ENCODE measurements around the gene FAM210A. TPM values are rescaled to one million over a fixed set of nuclear protein-coding genes. Genes with fewer than 3 reads are reported as not detected.

FAM210A gene
- total RNA-seq, 1 experiment from 2014 or later, result 142 TPM

DNA sequence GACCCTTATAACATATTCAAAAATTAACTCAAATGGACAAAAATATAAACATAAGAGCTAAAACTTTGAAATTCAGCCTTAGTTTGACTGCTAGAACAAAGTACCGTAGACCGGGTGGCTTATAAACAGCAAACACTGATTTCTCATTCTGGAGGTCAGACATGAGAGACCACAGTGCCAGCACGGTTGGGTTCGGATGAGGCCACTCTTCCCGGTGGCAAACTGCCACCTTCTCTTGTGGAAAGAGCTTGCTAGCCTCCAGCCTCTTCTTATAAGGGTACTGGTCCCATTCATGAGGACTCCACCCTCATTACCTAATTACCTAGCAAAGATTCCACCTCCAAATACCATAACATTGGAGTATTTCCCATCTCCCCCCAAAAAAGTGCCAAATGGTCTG is 91.3 kb downstream of the FAM210A start:
- no peak for DNase-seq (ENCODE audit: low read depth, low spot score)
- in situ Hi-C loops (cut with HindIII; ENCODE audit: low pct_unique_long_range_greater_than_20kb, low sequenced_read_pairs), result loop anchor here (25.0 kb wide), 1 partner anchor 423 kb away; the partner anchor contains the start of gene LDLRAD4

DNA sequence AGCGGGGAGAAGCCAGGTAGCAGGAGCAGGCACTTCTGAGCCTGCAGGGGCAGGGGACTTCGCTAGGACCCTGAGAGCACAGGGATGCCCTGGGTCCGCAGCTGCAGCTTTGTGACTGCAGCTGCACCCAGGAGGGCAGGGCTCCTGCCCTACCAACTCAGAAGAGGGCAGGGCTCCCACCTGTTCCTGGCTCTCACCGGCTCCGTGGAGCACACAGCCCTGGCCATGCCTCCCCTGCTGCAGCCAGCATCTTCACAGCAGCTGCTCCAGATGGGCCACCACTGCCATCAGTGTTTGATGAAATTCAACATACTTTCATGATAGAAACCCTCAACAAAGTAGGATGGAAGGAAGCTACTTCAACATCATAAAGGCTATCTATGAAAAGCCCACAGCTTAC is 92.7 kb downstream of the FAM210A start:
- no peak for DNase-seq (ENCODE audit: low read depth, low spot score)
- in situ Hi-C loops (cut with HindIII; ENCODE audit: low pct_unique_long_range_greater_than_20kb, low sequenced_read_pairs), result loop anchor here (25.0 kb wide), 1 partner anchor 421 kb away; the partner anchor contains the start of gene LDLRAD4

DNA sequence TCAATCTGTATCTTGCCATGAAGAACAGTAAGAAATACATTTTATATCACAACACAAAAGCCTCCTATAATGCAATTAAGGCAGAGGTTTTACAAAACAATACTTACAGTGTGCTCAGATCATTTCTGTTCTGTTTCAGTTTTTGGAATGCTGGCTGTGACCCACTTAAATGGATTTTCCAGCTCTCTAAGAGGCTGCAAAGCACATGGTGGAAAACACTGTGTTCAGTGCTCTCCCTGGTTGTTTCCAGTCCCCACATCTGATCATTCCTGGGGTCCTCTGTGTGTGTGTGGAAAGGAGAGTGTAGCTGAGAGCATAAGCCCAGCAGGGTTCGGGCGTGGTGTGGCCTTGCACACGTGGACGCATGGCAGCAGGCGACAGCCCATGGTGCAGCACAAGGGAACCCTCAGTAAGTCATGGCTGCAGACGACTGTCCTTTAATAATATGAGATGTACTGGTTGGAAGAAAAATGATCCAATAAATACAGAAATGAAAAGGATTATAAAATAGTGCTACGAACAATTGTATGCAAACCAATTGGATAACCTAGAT is 95.6 kb downstream of the FAM210A start:
- in situ Hi-C loops (cut with HindIII; ENCODE audit: low pct_unique_long_range_greater_than_20kb, low sequenced_read_pairs), result loop anchor here (25.0 kb wide), 1 partner anchor 418 kb away; the partner anchor contains the start of gene LDLRAD4
- no peak for DNase-seq (ENCODE audit: low read depth, low spot score)

DNA sequence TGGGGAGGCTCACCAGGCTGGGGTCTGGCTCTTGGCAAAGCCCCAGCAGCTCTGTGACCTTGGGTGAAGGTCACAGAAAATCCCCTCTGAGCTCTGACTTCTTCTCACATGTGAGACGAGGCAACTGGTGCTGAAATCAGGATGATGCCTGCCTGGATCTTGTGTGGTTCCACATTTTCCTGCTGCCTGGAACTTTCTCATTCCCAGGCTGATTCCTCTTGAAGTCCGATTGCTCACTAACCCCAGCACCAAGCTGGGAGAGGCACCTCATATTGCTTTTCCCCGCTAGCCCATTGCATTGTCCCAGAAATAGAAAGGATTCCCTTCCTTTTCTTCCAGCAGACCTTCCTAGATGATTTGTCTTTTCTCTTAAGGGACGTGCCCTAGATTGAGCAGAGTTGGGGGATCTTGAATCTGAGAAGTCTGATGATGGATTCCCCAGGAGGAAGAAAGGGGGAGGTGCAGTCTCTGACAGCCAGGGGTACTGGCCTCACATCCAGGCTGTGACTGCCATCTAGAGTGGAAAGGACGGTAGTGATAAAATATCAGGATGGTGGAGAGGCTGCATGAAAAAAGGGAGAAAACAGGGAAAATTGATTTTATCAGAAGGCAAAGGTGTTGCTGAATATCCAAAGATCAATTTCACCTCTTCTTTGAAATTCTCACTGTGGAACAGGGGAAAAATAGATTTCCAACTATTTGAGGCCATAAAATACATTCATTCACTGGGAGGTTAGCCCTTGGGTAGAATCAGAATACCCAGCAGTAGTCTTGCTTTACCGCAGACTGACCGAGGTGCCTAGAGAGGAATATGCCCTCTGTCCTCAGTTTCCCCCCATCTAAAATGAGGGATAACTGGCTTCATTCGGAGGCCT is 96.3 kb downstream of the FAM210A start:
- in situ Hi-C loops (cut with HindIII; ENCODE audit: low pct_unique_long_range_greater_than_20kb, low sequenced_read_pairs), result loop anchor here (25.0 kb wide), 1 partner anchor 418 kb away; the partner anchor contains the start of gene LDLRAD4

DNA sequence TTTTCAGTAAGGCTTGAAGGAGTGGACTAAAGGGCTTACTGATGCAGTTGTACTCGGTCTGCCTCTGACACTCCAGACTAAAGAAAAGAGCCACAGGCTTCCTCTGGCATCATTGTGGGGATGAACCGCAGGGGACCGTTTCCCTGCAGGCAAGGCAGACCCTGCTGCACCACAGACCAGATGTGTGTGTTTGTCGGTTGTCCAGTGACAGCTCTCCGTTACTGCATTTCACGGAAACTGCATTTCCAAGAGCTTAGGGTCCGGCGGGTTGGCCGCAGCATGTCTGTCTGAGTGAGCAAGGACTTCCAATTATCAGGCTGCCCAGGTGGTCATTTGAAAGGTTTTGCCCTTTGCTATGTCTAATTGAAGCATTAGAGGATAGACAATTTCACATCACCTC is 98.1 kb downstream of the FAM210A start:
- no peak for DNase-seq (ENCODE audit: low read depth, low spot score)
- in situ Hi-C loops (cut with HindIII; ENCODE audit: low pct_unique_long_range_greater_than_20kb, low sequenced_read_pairs), result loop anchor here (25.0 kb wide), 1 partner anchor 416 kb away; the partner anchor contains the start of gene LDLRAD4

More for the DNA sequence above, 96.3 kb downstream of the FAM210A start:
- DNase-seq (ENCODE audit: low read depth, low spot score), result peak; percentile 86

DNA sequence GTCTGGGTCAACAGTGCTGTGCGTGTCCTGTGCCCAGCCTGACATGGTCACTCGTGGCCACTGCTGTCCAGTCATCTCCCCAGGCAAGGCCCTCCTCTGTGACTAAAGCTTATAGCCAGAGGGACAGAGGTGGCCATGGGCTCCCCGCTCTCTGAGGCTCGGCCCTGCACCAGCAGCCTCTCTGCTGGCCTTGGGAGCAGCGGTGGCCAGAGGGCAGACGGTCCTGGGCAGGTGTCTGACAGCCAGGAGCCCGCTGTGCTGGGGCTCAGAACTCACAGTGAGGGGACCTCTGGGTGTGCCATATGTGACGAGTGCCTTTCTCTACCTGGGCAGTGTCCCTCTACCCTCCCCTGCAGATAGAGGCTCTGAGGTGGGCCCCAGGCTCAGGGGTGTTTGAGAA is 98.7 kb downstream of the FAM210A start:
- no peak for DNase-seq (ENCODE audit: low read depth, low spot score)
- in situ Hi-C loops (cut with HindIII; ENCODE audit: low pct_unique_long_range_greater_than_20kb, low sequenced_read_pairs), result loop anchor here (25.0 kb wide), 1 partner anchor 415 kb away; the partner anchor contains the start of gene LDLRAD4

DNA sequence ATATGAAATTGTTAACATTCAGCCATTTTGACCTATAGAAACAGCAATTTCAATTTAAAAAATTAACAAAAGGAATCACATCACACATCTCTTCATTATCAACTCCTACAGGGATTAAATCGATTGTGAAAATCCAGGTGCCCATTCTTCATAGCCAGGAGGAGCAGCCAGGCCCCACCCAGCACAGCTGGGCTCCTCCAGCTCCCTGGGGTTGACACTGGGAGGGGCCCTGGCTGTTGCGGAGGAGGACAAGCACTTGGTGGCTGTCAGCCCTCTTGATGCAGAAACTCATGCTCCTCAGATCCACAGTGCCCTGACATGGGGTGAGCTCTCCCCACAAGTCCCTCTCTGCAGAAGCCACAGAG is 99.8 kb downstream of the FAM210A start:
- in situ Hi-C loops (cut with HindIII; ENCODE audit: low pct_unique_long_range_greater_than_20kb, low sequenced_read_pairs), result loop anchor here (25.0 kb wide), 1 partner anchor 414 kb away; the partner anchor contains the start of gene LDLRAD4
- DNase-seq (ENCODE audit: low read depth, low spot score), result no peak

DNA sequence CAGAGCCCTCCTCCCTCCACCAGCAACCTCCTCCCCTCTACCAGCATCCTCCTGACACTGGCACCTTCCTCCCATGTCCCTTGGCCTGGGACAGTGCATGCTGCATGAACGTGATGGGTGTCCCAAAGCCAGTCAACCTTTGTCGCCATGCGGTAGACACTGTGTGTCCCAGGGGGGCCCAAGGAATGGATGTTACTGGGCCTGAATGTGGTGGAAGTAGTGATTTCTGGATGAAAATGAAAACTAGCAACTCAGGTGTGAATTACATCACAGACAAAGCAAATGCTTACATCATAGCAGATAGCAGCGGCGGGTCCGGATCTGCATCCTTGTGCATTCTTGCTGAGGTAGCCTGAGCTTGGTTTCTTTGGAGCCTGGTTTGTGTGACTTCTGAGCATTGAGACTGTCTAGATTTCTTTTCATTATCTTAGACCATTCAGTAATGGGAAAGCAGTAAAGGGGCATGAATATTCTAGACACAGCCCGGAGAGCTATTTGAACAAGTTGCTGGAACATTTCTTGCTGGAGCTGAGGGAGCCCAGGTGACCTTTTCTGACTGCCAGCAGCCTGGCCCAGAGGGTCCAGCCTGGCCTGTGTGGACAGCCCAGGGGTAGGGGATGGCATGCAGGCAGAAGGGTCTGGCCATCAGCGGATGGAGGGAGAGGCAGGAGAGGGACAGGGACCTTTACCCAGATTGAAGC is 100.4 kb downstream of the FAM210A start:
- DNase-seq (ENCODE audit: low read depth, low spot score), result no peak
- in situ Hi-C loops (cut with HindIII; ENCODE audit: low pct_unique_long_range_greater_than_20kb, low sequenced_read_pairs), result loop anchor here (25.0 kb wide), 1 partner anchor 414 kb away; the partner anchor contains the start of gene LDLRAD4

DNA sequence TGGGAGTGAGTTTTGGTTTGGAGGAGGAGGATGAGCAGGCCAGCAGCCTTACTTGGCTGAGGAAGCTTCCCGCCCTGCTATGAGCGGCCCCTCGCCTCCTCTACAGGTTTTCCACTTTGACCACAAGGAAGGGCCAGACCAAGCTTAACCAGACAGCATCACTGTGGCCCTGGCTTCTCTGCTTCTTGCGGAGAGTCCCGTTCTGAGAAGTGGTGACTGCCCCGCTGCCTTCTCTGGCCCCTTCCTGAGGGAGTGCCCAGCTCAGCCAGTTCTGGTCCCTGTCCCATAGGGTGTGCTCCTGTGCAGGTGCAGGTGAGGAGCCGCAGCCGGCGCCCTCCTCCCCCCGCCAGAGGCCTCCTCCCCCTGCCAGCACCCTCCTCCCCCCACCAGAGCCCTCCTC is 101.0 kb downstream of the FAM210A start:
- DNase-seq (ENCODE audit: low read depth, low spot score), result no peak
- in situ Hi-C loops (cut with HindIII; ENCODE audit: low pct_unique_long_range_greater_than_20kb, low sequenced_read_pairs), result loop anchor here (25.0 kb wide), 1 partner anchor 413 kb away; the partner anchor contains the start of gene LDLRAD4

DNA sequence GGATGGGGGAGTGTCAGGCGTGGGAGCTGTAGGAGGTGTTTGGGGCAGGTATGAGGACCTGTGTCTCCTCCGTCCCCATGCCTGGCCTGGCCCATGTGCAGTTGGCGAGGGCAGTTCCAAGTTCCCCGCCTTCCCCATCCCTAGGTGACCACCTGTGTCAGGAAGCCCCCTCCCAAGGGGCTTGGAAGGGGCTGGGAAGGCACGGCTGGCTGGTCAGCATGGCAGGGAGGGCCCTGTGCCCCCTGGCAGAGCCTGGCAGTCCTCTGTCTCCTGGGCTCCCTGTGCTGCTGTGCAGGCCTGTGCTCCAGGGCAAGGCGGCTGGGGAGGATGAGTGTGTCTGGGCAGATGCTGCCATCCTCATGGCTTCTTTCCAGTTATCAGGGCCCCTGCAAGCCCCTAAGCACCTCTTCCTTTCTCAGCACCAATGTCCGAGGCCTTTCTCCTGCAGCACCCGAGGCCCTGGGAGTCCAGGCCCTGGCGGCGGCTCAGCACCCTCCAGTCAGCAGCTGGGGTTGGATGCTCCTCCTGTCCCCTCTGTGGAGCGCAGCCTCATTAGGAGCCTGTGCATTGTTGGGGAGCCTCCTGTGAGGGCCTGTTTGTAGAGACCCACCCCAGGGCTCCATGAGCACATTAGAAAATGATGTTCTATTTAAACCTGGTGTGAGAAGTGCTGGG is 101.7 kb downstream of the FAM210A start:
- DNase-seq (ENCODE audit: low read depth, low spot score), result no peak
- in situ Hi-C loops (cut with HindIII; ENCODE audit: low pct_unique_long_range_greater_than_20kb, low sequenced_read_pairs), result loop anchor here (25.0 kb wide), 1 partner anchor 412 kb away; the partner anchor contains the start of gene LDLRAD4

DNA sequence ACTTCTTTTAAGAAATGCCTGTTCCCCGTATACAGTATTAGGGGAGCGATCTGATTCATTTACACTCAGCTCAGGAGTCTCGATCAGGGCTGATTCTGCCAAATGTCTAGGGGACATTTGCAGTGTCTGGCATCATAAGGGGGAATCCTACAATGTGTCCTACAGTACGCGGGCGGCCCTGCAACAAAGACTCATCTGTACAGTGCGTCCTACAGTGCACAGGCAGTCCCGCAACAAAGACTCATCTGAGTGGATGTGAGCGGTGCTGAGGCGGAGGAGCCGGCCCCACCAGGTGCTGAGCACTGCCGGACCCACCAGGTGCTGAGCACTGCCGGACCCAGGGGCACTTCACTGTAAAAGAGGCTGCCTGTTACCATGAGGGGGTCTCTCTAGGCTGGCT is 102.5 kb downstream of the FAM210A start:
- DNase-seq (ENCODE audit: low read depth, low spot score), result no peak
- in situ Hi-C loops (cut with HindIII; ENCODE audit: low pct_unique_long_range_greater_than_20kb, low sequenced_read_pairs), result no loop called here

DNA sequence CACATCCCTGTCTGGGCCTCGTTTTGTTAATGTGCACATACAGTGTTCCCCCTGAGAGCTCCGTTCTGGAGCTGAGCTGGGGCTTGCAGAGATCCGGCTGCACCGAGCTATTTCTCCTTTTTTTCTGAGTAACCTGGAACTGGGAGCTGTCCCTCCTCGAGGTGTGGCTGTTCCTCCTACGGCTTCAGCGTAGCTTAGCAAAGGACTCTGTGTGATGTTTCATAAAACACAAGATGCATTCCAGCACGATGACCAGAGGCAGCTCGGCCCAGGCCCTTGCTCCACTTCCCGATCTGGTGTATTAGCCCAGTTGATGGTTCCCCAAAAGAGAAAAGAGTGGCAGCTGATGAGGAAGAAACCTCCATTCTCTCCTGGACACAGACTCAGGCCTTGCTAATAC is 103.0 kb downstream of the FAM210A start:
- in situ Hi-C loops (cut with HindIII; ENCODE audit: low pct_unique_long_range_greater_than_20kb, low sequenced_read_pairs), result no loop called here
- no peak for DNase-seq (ENCODE audit: low read depth, low spot score)

DNA sequence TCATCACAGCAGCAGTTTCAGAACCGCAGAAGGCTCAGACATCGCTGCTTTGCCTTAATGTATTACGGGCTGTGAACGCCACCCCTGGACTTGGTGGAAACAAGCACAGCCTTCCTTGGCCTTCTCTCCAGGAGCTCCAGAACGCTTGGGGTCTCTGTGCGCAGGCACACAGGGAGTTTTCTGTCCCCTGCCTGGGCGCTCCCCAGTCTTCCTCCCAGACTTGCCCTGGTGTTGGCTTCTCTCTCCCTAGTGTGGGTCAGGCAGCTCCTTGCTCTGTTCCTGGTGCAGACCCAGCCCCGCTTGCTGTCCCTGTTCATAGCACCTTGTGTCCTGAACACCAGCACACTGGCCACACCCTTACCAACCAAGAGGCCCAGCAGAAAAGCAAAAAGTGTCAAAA is 103.6 kb downstream of the FAM210A start:
- in situ Hi-C loops (cut with HindIII; ENCODE audit: low pct_unique_long_range_greater_than_20kb, low sequenced_read_pairs), result no loop called here
- no peak for DNase-seq (ENCODE audit: low read depth, low spot score)

DNA sequence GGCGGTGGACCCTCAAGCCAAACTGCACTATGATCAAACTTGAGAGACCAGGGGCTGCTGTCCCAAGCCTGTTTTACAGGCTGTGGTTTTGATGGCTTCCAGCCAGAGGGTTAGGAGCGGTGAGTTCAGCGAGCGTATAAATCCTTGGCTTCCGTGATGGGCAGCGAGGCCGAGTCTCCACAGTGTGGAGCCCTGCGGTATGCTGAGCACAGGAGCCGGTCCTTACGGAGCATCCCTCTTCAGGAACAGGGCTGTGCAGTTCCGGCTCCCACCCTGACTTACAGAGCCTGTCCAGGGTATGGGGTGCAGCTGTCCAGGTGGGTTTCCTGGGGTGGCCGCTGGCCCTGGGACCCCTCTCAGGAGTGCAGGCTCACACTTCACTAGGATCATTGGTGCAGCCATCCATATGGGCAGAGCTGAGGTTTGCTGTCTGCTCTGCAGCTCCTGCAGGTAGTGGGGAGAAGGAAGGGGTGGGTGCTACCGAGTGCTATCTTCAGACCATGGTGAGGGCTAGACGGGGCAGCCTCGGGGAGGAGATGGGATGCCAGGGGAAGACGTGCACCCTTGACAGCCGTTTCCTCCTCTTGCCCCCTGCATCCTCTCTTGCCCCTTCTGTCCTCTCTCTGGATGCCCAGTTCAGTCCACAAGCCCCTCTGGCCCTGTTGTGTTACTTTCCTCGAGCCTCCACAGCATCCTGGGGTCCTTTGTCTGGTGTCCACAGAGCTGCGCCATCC is 104.3 kb downstream of the FAM210A start:
- in situ Hi-C loops (cut with HindIII; ENCODE audit: low pct_unique_long_range_greater_than_20kb, low sequenced_read_pairs), result no loop called here
- no peak for DNase-seq (ENCODE audit: low read depth, low spot score)

DNA sequence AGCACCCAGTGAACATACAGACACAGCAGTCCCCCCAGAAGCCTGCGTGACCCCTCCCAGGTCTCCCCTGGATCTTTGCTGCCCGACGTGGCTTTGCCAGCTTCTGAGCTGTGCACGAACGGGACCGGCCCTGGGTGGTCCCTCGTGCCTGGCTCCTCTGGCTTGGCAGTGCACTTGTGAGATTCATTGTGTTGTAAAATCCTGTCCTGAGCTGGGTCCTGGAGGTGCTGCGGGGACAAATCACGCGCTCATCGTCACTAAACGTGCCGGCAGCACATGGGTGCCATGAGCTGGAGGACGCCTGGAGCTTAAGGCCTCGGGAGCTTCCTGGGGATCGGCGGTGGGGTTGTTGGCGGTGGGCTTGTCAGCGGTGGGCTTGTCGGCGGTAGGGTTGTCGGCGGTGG is 104.9 kb downstream of the FAM210A start:
- in situ Hi-C loops (cut with HindIII; ENCODE audit: low pct_unique_long_range_greater_than_20kb, low sequenced_read_pairs), result no loop called here
- no peak for DNase-seq (ENCODE audit: low read depth, low spot score)

DNA sequence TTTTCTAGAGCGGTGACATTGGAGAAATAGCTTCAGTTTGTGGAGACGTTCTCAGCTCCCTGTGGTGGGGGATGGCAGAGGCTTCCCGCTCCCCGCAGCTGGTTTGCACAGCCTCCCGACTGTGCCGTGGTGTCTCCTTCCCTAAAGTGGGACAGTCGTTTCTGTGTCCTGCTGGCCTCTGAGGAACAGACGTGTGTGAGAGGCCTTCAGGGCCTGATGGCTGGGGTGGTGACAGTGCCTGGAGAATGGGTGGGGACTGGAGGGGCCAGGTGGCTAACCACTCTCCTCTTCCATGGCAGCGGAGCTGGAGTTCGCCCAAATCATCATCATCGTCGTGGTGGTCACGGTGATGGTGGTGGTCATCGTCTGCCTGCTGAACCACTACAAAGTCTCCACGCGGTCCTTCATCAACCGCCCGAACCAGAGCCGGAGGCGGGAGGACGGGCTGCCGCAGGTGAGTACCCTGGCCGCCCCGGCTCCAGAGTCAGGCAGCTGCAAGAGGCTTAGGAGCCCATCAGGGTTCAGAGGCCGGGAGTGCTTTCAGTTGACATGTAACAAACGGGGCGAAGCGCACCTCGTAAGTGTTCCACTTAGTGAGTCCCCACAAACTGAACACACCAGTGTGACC is 105.4 kb downstream of the FAM210A start:
- no peak for DNase-seq (ENCODE audit: low read depth, low spot score)
- in situ Hi-C loops (cut with HindIII; ENCODE audit: low pct_unique_long_range_greater_than_20kb, low sequenced_read_pairs), result no loop called here
